GM12891 (cell line): ENCODE measurements around the gene BMP4.

Experiments
- POLR2AphosphoS5 ChIP-seq: IDR thresholded peaks from 2 replicates; pipeline ENCODE4 v1.6.1; 2011; ENCODE audit warnings: low read depth, low read length, control low read depth
- TAF1 ChIP-seq: IDR thresholded peaks from 2 replicates; pipeline ENCODE4 v1.6.1; 2011; ENCODE audit warnings: low read depth, low read length, control low read depth

DNA sequence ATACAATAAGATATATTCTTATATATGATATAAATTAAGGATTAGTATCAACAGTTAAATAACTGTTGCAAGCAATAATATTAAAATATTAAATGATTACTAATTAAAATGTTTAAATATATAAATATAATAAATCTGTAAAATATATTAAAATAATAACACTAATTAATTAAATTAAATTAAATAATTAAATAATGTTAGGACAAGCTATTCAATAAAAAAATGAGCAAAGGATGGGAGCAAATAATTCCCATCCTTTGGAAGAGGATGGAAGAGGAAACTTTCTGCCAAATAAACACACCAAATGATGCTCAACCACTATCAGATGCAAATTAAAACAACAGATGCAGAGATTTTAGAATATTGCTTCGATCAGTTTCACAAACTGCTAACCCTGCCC lies 39.4 kb upstream of the BMP4 start:
- TF ChIP-seq POLR2AphosphoS5 (no peak), TAF1 (no peak)
